Cardiac fibroblast (primary cell): ENCODE data around the gene DIAPH2.

ENCODE experiments used
- DNase-seq, 2 donors: peaks; one replicate each; pipeline versions ENCODE4 v3.0.0 to v3.0.0-alpha.2; 2010; ENCODE audit warnings: low read depth in 2 of 2
- H3K4me3 ChIP-seq, 2 donors: replicated peaks in 1 of 2; 1 replicate in 1 of 2; 2 replicates in 1 of 2; pipeline ENCODE4 v1.5.1; 2011; ENCODE audit warnings: low read depth in 2 of 2, low read length in 2 of 2, mild to moderate bottlenecking in 2 of 2, moderate library complexity in 1 of 2
- CTCF ChIP-seq: IDR thresholded peaks from one replicate; pipeline ENCODE4 v1.5.1; 2011; ENCODE audit warnings: low read depth, mild to moderate bottlenecking, low read length, inconsistent platforms

The DIAPH2 gene

GRCh38 chrX:96763608-96764007, 79.0 kb downstream of the DIAPH2 start:
- H3K4me3 ChIP-seq: no peak overlapping the region

GRCh38 chrX:96764864-96765263, 80.2 kb downstream of the DIAPH2 start:
- no peak for TF ChIP-seq CTCF
- no peak for DNase-seq
- no peak overlapping the region for H3K4me3 ChIP-seq

More at GRCh38 chrX:96763608-96764007, 79.0 kb downstream of the DIAPH2 start:
- DNase-seq: no peak
- no peak for TF ChIP-seq CTCF

- DNase-seq: peak; percentile 33 to 34
- no peak overlapping the region for H3K4me3 ChIP-seq
- TF ChIP-seq CTCF: peak; percentile 12
These were observed 85.7 kb downstream of the DIAPH2 start for GRCh38 chrX:96770315-96770714.

GRCh38 chrX:96771486-96771885, 86.8 kb downstream of the DIAPH2 start:
- DNase-seq: no peak
- TF ChIP-seq CTCF: no peak
- H3K4me3 ChIP-seq: no peak overlapping the region

- no peak for TF ChIP-seq CTCF
- no peak overlapping the region for H3K4me3 ChIP-seq
- DNase-seq: no peak
These were observed 89.5 kb downstream of the DIAPH2 start for GRCh38 chrX:96774116-96774515.

- no peak for TF ChIP-seq CTCF
- H3K4me3 ChIP-seq: no peak overlapping the region
- peak; percentile 12 to 31 for DNase-seq
These were observed 92.3 kb downstream of the DIAPH2 start for GRCh38 chrX:96776966-96777365.

GRCh38 chrX:96791559-96791958, 106.9 kb downstream of the DIAPH2 start:
- TF ChIP-seq CTCF: no peak
- H3K4me3 ChIP-seq: no peak overlapping the region
- DNase-seq: peak; percentile 54 to 74
